H1 (cell line): Measurements from ENCODE around the gene GAPT. TPM values are rescaled to one million over a fixed set of nuclear protein-coding genes. Genes with fewer than 3 reads are reported as not detected.

Experiments
- CTCF ChIA-PET: fragments of 300-600 bp; sonication (Branson Sonifier 250); formaldehyde crosslinking; loops from one replicate; lab custom pipeline; 2021; ENCODE audit not compliant: partially characterized antibody; lab: Charles Lee
- POLR2A ChIA-PET: fragments of 300-600 bp; sonication (Branson Sonifier 250); formaldehyde crosslinking; loops from one replicate; lab custom pipeline; 2021; ENCODE audit warnings: inconsistent platforms; ENCODE audit not compliant: partially characterized antibody; lab: Charles Lee
- DNase-seq, 2 experiments: peaks; one replicate each; pipeline versions ENCODE4 v3.0.0 to v3.0.0-alpha.2; 2010 to 2022; ENCODE audit warnings: low spot score in 2 of 2, low read depth in 1 of 2, mixed read lengths in 1 of 2
- FAIRE-seq: peaks from 2 replicates; lab custom pipeline; 2011; peaks lifted over from hg19 to GRCh38; lab: Jason Lieb, UNC
- H2AFZ ChIP-seq: 2 replicates; pipeline ENCODE4 v1.8.1; 2012; ENCODE audit warnings: low read length, inconsistent platforms
- H2AK5ac ChIP-seq: 2 replicates; pipeline ENCODE4 v1.6.1; 2013; ENCODE audit warnings: low read depth, low read length
- H2BK120ac ChIP-seq: replicated peaks from 2 replicates; pipeline ENCODE3; 2013; ENCODE audit warnings: low read depth, low read length, inconsistent platforms
- H2BK12ac ChIP-seq: 2 replicates; pipeline ENCODE4 v1.6.1; 2013; ENCODE audit warnings: low read depth, low read length
- H2BK15ac ChIP-seq: 2 replicates; pipeline ENCODE4 v1.6.1; 2013; ENCODE audit warnings: low read length
- H2BK20ac ChIP-seq: 2 replicates; pipeline ENCODE4 v1.6.1; 2013; ENCODE audit warnings: low read length
- H2BK5ac ChIP-seq: 2 replicates; pipeline ENCODE4 v1.6.1; 2013; ENCODE audit warnings: low read depth, low read length
- H3K14ac ChIP-seq: 2 replicates; pipeline ENCODE4 v1.6.1; 2013; ENCODE audit warnings: inconsistent platforms; ENCODE audit not compliant: insufficient read length
- H3K18ac ChIP-seq: 2 replicates; pipeline ENCODE4 v1.6.1; 2013; ENCODE audit warnings: low read length; ENCODE audit errors: extremely low read depth
- H3K23ac ChIP-seq: 2 replicates; pipeline ENCODE4 v1.6.1; 2013; ENCODE audit warnings: inconsistent platforms; ENCODE audit not compliant: insufficient read length
- H3K23me2 ChIP-seq: 2 replicates; pipeline ENCODE4 v1.6.1; 2013; ENCODE audit warnings: low read depth, low read length
- H3K27ac ChIP-seq: 2 replicates; pipeline ENCODE4 v1.6.1; 2011; ENCODE audit warnings: low read depth, low read length, inconsistent platforms
- H3K27me3 ChIP-seq, 4 experiments: replicated peaks in 1 of 4; 1 replicate in 1 of 4; 2 replicates in 3 of 4; pipeline versions ENCODE4 v1.6.1 to v1.8.1; 2011 to 2013; ENCODE audit warnings: low read length in 3 of 4, mild to moderate bottlenecking in 3 of 4, inconsistent platforms in 2 of 4, mixed read lengths in 2 of 4, moderate library complexity in 1 of 4; ENCODE audit not compliant: control insufficient read depth in 3 of 4, insufficient read depth in 3 of 4; ENCODE audit errors: extremely low read depth in 1 of 4
- H3K36me3 ChIP-seq, 4 experiments: 2 replicates each; pipeline versions ENCODE4 v1.6.1 to v1.8.1; 2011 to 2013; ENCODE audit warnings: mild to moderate bottlenecking in 4 of 4, low read length in 3 of 4, moderate library complexity in 2 of 4, control low read depth in 1 of 4, inconsistent platforms in 1 of 4; ENCODE audit not compliant: insufficient read depth in 4 of 4, control insufficient read depth in 2 of 4
- H3K4ac ChIP-seq: replicated peaks from 2 replicates; pipeline ENCODE3; 2013; ENCODE audit warnings: low read length, low read depth, mixed read lengths, inconsistent platforms; ENCODE audit not compliant: insufficient read length
- H3K4me1 ChIP-seq, 4 experiments: replicated peaks in 1 of 4; 1 replicate in 1 of 4; 2 replicates in 3 of 4; pipeline versions ENCODE4 v1.6.1 to v1.8.1; 2011 to 2013; ENCODE audit warnings: low read length in 3 of 4, inconsistent platforms in 2 of 4, mixed read lengths in 1 of 4; ENCODE audit not compliant: insufficient read depth in 4 of 4, control insufficient read depth in 3 of 4
- H3K4me2 ChIP-seq, 2 experiments: 2 replicates each; pipeline versions ENCODE4 v1.6.1 to v1.8.1; 2011 to 2013; ENCODE audit warnings: low read depth in 2 of 2, low read length in 2 of 2, control low read depth in 1 of 2, inconsistent platforms in 1 of 2, mild to moderate bottlenecking in 1 of 2; ENCODE audit not compliant: insufficient read depth in 1 of 2
- H3K4me3 ChIP-seq, 4 experiments: fragments of 200-600, 300-600 bp in 1 of 4; sonication (generic), shearing (Covaris generic), sonication (Bioruptor Twin) in 1 of 4; 2 replicates each; pipeline versions ENCODE4 v1.5.1 to v1.8.1; 2011 to 2016; ENCODE audit warnings: low read length in 4 of 4, low read depth in 3 of 4, control low read depth in 2 of 4, inconsistent platforms in 2 of 4, mild to moderate bottlenecking in 2 of 4, mixed read lengths in 1 of 4, moderate library complexity in 1 of 4; ENCODE audit not compliant: insufficient read depth in 2 of 4; ENCODE audit errors: extremely low read depth in 1 of 4
- H3K56ac ChIP-seq: replicated peaks from 2 replicates; pipeline ENCODE3; 2013; ENCODE audit warnings: low read depth, mild to moderate bottlenecking, mixed read lengths, low read length, inconsistent platforms; ENCODE audit not compliant: insufficient read length
- H3K79me1 ChIP-seq: 2 replicates; pipeline ENCODE4 v1.6.1; 2013; ENCODE audit warnings: low read depth, low read length, control low read depth
- H3K79me2 ChIP-seq, 2 experiments: 2 replicates each; pipeline versions ENCODE4 v1.6.1 to v1.8.1; 2012 to 2013; ENCODE audit warnings: low read length in 2 of 2, mild to moderate bottlenecking in 2 of 2, inconsistent platforms in 1 of 2; ENCODE audit not compliant: insufficient read depth in 2 of 2, control insufficient read depth in 1 of 2
- H3K9ac ChIP-seq, 4 experiments: replicated peaks in 1 of 4; 1 replicate in 1 of 4; 2 replicates in 3 of 4; pipeline versions ENCODE4 v1.6.1 to v1.8.1; 2011 to 2013; ENCODE audit warnings: low read depth in 3 of 4, low read length in 3 of 4, control low read depth in 2 of 4, mild to moderate bottlenecking in 2 of 4, moderate library complexity in 2 of 4, inconsistent platforms in 1 of 4; ENCODE audit errors: extremely low read depth in 1 of 4
- H3K9me3 ChIP-seq, 2 experiments: 2 replicates each; pipeline versions ENCODE4 v1.6.1 to v1.8.1; 2012 to 2013; ENCODE audit warnings: mild to moderate bottlenecking in 2 of 2, moderate library complexity in 2 of 2, control low read depth in 1 of 2, inconsistent platforms in 1 of 2, low read depth in 1 of 2, low read length in 1 of 2, mixed read lengths in 1 of 2; ENCODE audit not compliant: insufficient read depth in 2 of 2
- H4K20me1 ChIP-seq, 2 experiments: replicated peaks in 1 of 2; 2 replicates each; pipeline versions ENCODE3 to v1.8.1; 2011 to 2013; ENCODE audit warnings: inconsistent platforms in 2 of 2, low read length in 2 of 2, mild to moderate bottlenecking in 1 of 2; ENCODE audit not compliant: insufficient read depth in 2 of 2, control insufficient read depth in 1 of 2
- H4K5ac ChIP-seq: 2 replicates; pipeline ENCODE4 v1.6.1; 2013; ENCODE audit warnings: low read length, low read depth, mixed read lengths, inconsistent platforms; ENCODE audit not compliant: insufficient read length
- H4K8ac ChIP-seq: 2 replicates; pipeline ENCODE4 v1.8.0; 2013; ENCODE audit warnings: mild to moderate bottlenecking, moderate library complexity, low read length, inconsistent platforms; ENCODE audit not compliant: insufficient read depth; ENCODE audit errors: extremely low read depth
- H4K91ac ChIP-seq: replicated peaks from 2 replicates; pipeline ENCODE3; 2013; ENCODE audit warnings: low read length, mixed read lengths, inconsistent platforms; ENCODE audit not compliant: insufficient read length
- CBX5 ChIP-seq: fragments of 300-800, 300-1000 bp; sonication (generic); IDR thresholded peaks from 2 replicates; pipeline ENCODE4 v1.7.1; 2016; ENCODE audit warnings: antibody characterized with exemption, low read length, low read depth
- CEBPB ChIP-seq: IDR thresholded peaks from 2 replicates; pipeline ENCODE4 v1.6.1; 2012; ENCODE audit warnings: low read depth, low read length
- EZH2 ChIP-seq: fragments of 200-600 bp; sonication (generic); IDR thresholded peaks from 2 replicates; pipeline ENCODE4 v1.7.1; 2012; ENCODE audit warnings: low read depth, mild to moderate bottlenecking, moderate library complexity, low read length, inconsistent platforms; ENCODE audit not compliant: severe bottlenecking
- GABPA ChIP-seq: IDR thresholded peaks from 2 replicates; pipeline ENCODE4 v1.6.1; 2011; ENCODE audit warnings: mild to moderate bottlenecking, low read length, moderate library complexity, borderline replicate concordance; ENCODE audit not compliant: insufficient read depth
- GTF2F1 ChIP-seq: IDR thresholded peaks from 2 replicates; pipeline ENCODE4 v1.6.1; 2012; ENCODE audit warnings: low read depth, low read length, improper control_type of control experiment, borderline replicate concordance
- HDAC2 ChIP-seq, 2 experiments: fragments of 300-600 bp in 1 of 2; sonication (generic) in 1 of 2; IDR thresholded peaks; 2 replicates each; pipeline ENCODE4 v1.6.1; 2011 to 2012; ENCODE audit warnings: low read depth in 2 of 2, low read length in 2 of 2, mild to moderate bottlenecking in 2 of 2, moderate library complexity in 2 of 2, borderline replicate concordance in 1 of 2, inconsistent platforms in 1 of 2
- JUN ChIP-seq: IDR thresholded peaks from 2 replicates; pipeline ENCODE4 v1.6.1; 2011; ENCODE audit warnings: low read depth, mild to moderate bottlenecking, improper control_type of control experiment, low read length
- KDM5A ChIP-seq: fragments of 200-600 bp; IDR thresholded peaks from 2 replicates; pipeline ENCODE4 v1.7.1; 2012; ENCODE audit warnings: mild to moderate bottlenecking, low read length, inconsistent platforms, mixed read lengths
- MAX ChIP-seq: IDR thresholded peaks from 2 replicates; pipeline ENCODE4 v1.6.1; 2012; ENCODE audit warnings: inconsistent platforms
- NRF1 ChIP-seq: IDR thresholded peaks from 2 replicates; pipeline ENCODE4 v1.6.1; 2011; ENCODE audit warnings: mild to moderate bottlenecking, low read depth, low read length, improper control_type of control experiment
- POU5F1 ChIP-seq: IDR thresholded peaks from 2 replicates; pipeline ENCODE4 v1.6.1; 2011; ENCODE audit warnings: low read depth, mild to moderate bottlenecking, low read length, moderate library complexity
- SP4 ChIP-seq: IDR thresholded peaks from 2 replicates; pipeline ENCODE4 v1.6.1; 2012; ENCODE audit warnings: low read length, inconsistent platforms
- SRF ChIP-seq: IDR thresholded peaks from 2 replicates; pipeline ENCODE4 v1.6.1; 2011; ENCODE audit warnings: mild to moderate bottlenecking, low read depth, low read length, moderate library complexity
- TAF1 ChIP-seq: IDR thresholded peaks from 2 replicates; pipeline ENCODE4 v1.6.1; 2011; ENCODE audit warnings: mild to moderate bottlenecking, low read depth, low read length
- TEAD4 ChIP-seq: IDR thresholded peaks from 2 replicates; pipeline ENCODE4 v1.6.1; 2012; ENCODE audit warnings: low read depth, low read length, inconsistent platforms, mixed read lengths
- WGBS, 2 experiments: shearing (Covaris generic) in 1 of 2; methylation state at CpG; one replicate each; pipeline versions ENCODE4 v1.1.6 to v1.1.7; 2013 to 2015; ENCODE audit warnings: low lambda C conversion rate in 2 of 2, mixed read lengths in 2 of 2, inconsistent platforms in 1 of 2, low coverage in 1 of 2, missing lambda C conversion rate in 1 of 2; ENCODE audit not compliant: insufficient replicate concordance in 2 of 2, insufficient coverage in 1 of 2, insufficient read length in 1 of 2; ENCODE audit errors: extremely low coverage in 1 of 2, missing lambda C conversion rate in 1 of 2; 5-methylcytosine and 5-hydroxymethylcytosine counted together
- polyA plus RNA-seq, 7 experiments: library from polyadenylated mRNA; depleted of rRNA in 3 of 7; stranded (reverse) in 5 of 7; unstranded in 2 of 7; fragments of >200 nt in 5 of 7; fragments of 200-250 nt in 2 of 7; gene quantifications; 1 replicate in 5 of 7; 2 replicates in 1 of 7; 4 replicates in 1 of 7; pipeline versions ENCODE4 v1.2.1 to v1.2.3, GENCODE V29; 2011 to 2013; ENCODE audit warnings: missing spikeins in 2 of 7, mixed read lengths in 2 of 7
- total RNA-seq: library from RNA; stranded (reverse); fragmentation: NEBNext Ultra II Directional; extraction: Animal tissue kit (Norgen Biotek cat#: 25700); gene quantifications from 2 replicates; pipeline ENCODE4 v1.2.1, GENCODE V29; 2021

Gene GAPT
- total and polyA plus RNA-seq, 2 of the 8 experiments (the other 6 are each of a cell fraction or from before 2014, with no cell fraction given), result not detected

- Histone ChIP-seq H3K27ac (no peak overlapping the region), H3K4me3 (no peak overlapping the region), H3K18ac (no peak overlapping the region), H3K9ac (no peak overlapping the region), H3K4me1 (no peaks in the 10 kb centered on the region; a peak in 1 of 7 replicates), H2BK20ac (no peak overlapping the region), H2BK120ac (no peak overlapping the region), H3K14ac (no peak overlapping the region), H4K5ac (no peak overlapping the region), H3K23me2 (peaks cover 3% of the 10 kb centered on the region; the same call in 1 of the 2 replicates), H3K9me3 (no peaks in the 10 kb centered on the region), H2BK15ac (no peak overlapping the region), H4K20me1 (peaks cover 0 to 5% of the 10 kb centered on the region in 2 experiments), H3K4ac (no peak overlapping the region), H2BK5ac (no peak overlapping the region), H3K56ac (no peak overlapping the region), H2BK12ac (no peak overlapping the region), H3K4me2 (no peak overlapping the region), H4K8ac (no peak overlapping the region), H3K79me1 (no peaks in the 10 kb centered on the region), H3K36me3 (no peaks in the 10 kb centered on the region), H4K91ac (no peak overlapping the region), H2AK5ac (peak overlapping the region; percentile 66; the same call in 1 of the 2 replicates), H2AFZ (no peak overlapping the region), H3K79me2 (0 out of 4 replicates have a peak, but pooled peaks cover 0 to 3% of the 10 kb centered on the region in 2 experiments), H3K27me3 (no peaks in the 10 kb centered on the region), H3K23ac (no peak overlapping the region)
- POLR2A ChIA-PET, result no interaction called here
- no peak for FAIRE-seq
- WGBS, 2 experiments, result 82% methylated on average over 6 of the region's 6 CpGs; no CpG with 5 or more reads in 1 of the 2 experiments
- CTCF ChIA-PET, result no interaction called here
- no peak for DNase-seq
- TF ChIP-seq SP4, result no peak
- no peak for TF ChIP-seq NRF1
- TF ChIP-seq JUN, result no peak
- no peak for TF ChIP-seq TAF1
- TF ChIP-seq CEBPB, result no peak
- TF ChIP-seq SRF, result no peak
- no peak for TF ChIP-seq GTF2F1
- TF ChIP-seq CBX5, result no peak
- TF ChIP-seq TEAD4, result no peak
- no peak for TF ChIP-seq EZH2
- TF ChIP-seq KDM5A, result no peak
- TF ChIP-seq HDAC2 (IDR thresholded peaks at IDR 0.05; ENCODE audit: borderline replicate concordance in 1 of 2, low read depth in 2 of 2, low read length in 2 of 2), result no peak
- TF ChIP-seq MAX, result no peak
- no peak for TF ChIP-seq GABPA
- TF ChIP-seq POU5F1, result no peak
These were observed 9.4 kb upstream of the GAPT start for GRCh38 chr5:58481828-58482227.
